Esophagus squamous epithelium (tissue), 5 donors: Measurements from ENCODE around the gene ARHGAP23. TPM values are rescaled to one million over a fixed set of nuclear protein-coding genes. Genes with fewer than 3 reads are reported as not detected.
A peak's percentile ranks its signal among the peaks of the same experiment; 100 is the strongest.

ENCODE experiments used
- DNase-seq: peaks from one replicate; lab custom pipeline; 2025; lab: John Stamatoyannopoulos, UW
- H3K27ac ChIP-seq, 4 donors: fragments of 200-600 bp; sonication (generic); one replicate each; pipeline ENCODE4 v1.5.1; 2016 to 2019; ENCODE audit warnings: mild to moderate bottlenecking in 1 of 4
- H3K27me3 ChIP-seq, 4 donors: fragments of 200-600 bp; sonication (generic); 1 replicate in 3 of 4; 2 replicates in 1 of 4; pipeline versions ENCODE4 v1.5.1 to v1.6.0; 2017 to 2021; ENCODE audit warnings: antibody characterized with exemption in 1 of 4
- H3K36me3 ChIP-seq, 3 donors: fragments of 200-600 bp; sonication (generic); one replicate each; pipeline ENCODE4 v1.5.1; 2016 to 2019
- H3K4me1 ChIP-seq, 3 donors: fragments of 200-600 bp; sonication (generic); one replicate each; pipeline ENCODE4 v1.5.1; 2017 to 2019
- H3K4me3 ChIP-seq, 4 donors: fragments of 200-600 bp; sonication (generic); 1 replicate in 3 of 4; 2 replicates in 1 of 4; pipeline ENCODE4 v1.5.1; 2016 to 2019; ENCODE audit warnings: mild to moderate bottlenecking in 2 of 4, moderate library complexity in 1 of 4
- H3K9me3 ChIP-seq, 3 donors: fragments of 200-600 bp; sonication (generic); one replicate each; pipeline ENCODE4 v1.5.1; 2016 to 2019
- POLR2A ChIP-seq, 4 donors: fragments of 450-650 bp; IDR thresholded peaks; one replicate each; pipeline ENCODE4 v1.6.1; 2017; ENCODE audit warnings: antibody characterized with exemption in 4 of 4, mild to moderate bottlenecking in 4 of 4, moderate library complexity in 3 of 4
- WGBS, 2 donors: methylation state at CpG; one replicate each; pipeline ENCODE4 v1.1.5; 2018; 5-methylcytosine and 5-hydroxymethylcytosine counted together
- intact Hi-C: fragments of 100-400 bp; cut with DNase I; formaldehyde crosslinking; loops from one replicate; pipeline ENCODE4 v1.15.0; 2022
- total RNA-seq, 4 donors: library from RNA; depleted of rRNA; stranded (reverse); fragments of >200 nt; gene quantifications; one replicate each; pipeline ENCODE4 v1.1.0, GENCODE V29; 2016
- TF ChIP-seq, protein P1 (sequence below), 6 experiments: fragments of 450-650 bp in 4 of 6; fragments of 200-600 bp in 2 of 6; sonication (generic) in 2 of 6; IDR thresholded peaks; one replicate each; pipeline ENCODE4 v1.5.1; 2016 to 2019; ENCODE audit warnings: antibody characterized with exemption in 6 of 6, mild to moderate bottlenecking in 4 of 6, moderate library complexity in 4 of 6
- donor health status: DM: yes; HTN: yes; CAD: no.

ARHGAP23 gene
- total RNA-seq, 4 donors from 2014 or later = 75.3 to 180 (median 102) TPM

GRCh38 chr17:38463451-38463858, 35.2 kb downstream of the ARHGAP23 start:
- Histone ChIP-seq H3K9me3 (no peaks in the 10 kb centered on the region), H3K27me3 (no peaks in the 10 kb centered on the region), H3K27ac (peak overlapping the region; percentile 84 to 98 (median 92)), H3K4me1 (peaks cover 32 to 75% (median 52%) of the 10 kb centered on the region in 3 donors), H3K4me3 (no peak overlapping the region), H3K36me3 (peaks cover 24 to 88% (median 43%) of the 10 kb centered on the region in 3 donors)
- no peak for DNase-seq
- TF ChIP-seq, protein P1, sequence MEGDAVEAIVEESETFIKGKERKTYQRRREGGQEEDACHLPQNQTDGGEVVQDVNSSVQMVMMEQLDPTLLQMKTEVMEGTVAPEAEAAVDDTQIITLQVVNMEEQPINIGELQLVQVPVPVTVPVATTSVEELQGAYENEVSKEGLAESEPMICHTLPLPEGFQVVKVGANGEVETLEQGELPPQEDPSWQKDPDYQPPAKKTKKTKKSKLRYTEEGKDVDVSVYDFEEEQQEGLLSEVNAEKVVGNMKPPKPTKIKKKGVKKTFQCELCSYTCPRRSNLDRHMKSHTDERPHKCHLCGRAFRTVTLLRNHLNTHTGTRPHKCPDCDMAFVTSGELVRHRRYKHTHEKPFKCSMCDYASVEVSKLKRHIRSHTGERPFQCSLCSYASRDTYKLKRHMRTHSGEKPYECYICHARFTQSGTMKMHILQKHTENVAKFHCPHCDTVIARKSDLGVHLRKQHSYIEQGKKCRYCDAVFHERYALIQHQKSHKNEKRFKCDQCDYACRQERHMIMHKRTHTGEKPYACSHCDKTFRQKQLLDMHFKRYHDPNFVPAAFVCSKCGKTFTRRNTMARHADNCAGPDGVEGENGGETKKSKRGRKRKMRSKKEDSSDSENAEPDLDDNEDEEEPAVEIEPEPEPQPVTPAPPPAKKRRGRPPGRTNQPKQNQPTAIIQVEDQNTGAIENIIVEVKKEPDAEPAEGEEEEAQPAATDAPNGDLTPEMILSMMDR (IDR thresholded peaks at IDR 0.05) = no peak
- TF ChIP-seq POLR2A (IDR thresholded peaks at IDR 0.05) = no peak
- intact Hi-C loops = no loop called here
- 49% methylated on average over 7 of the region's 8 CpGs; no CpG with 5 or more reads in 1 of the 2 donors for WGBS, 2 donors

DNA sequence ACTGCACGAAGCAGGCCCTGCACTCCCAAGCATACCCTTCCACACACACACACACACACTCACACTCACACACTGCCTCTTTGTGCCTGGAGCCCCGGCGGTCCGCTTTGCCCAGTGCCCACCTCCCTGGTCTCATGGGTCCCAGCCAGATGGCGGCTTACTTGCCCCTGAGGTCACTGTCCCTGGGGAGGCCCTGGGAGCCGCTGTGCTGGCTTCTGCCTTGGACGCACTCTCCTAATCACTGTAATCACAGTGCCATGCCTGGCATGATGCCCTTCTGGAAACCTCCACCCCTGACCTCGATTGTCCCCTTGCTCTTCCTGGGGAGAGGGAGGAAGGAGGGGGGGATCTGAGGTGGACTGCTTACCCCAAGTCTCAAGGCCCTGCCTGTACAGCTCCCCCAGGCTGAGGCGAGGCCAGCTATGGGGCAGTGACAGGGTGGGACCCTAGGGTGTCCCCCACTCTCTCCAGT, 36.0 kb downstream of the ARHGAP23 start:
- Histone ChIP-seq H3K4me3 (peak overlapping the region in 3 of 4 donors; percentile 43 to 68 (median 49)), H3K9me3 (no peaks in the 10 kb centered on the region), H3K27ac (peak overlapping the region; percentile 84 to 98 (median 92)), H3K36me3 (peaks cover 18 to 88% (median 37%) of the 10 kb centered on the region in 3 donors), H3K4me1 (peaks cover 32 to 75% (median 52%) of the 10 kb centered on the region in 3 donors), H3K27me3 (no peaks in the 10 kb centered on the region)
- TF ChIP-seq, protein P1 (IDR thresholded peaks at IDR 0.05) = no peak
- TF ChIP-seq POLR2A (IDR thresholded peaks at IDR 0.05) = no peak
- 18 to 67% methylated on average over 3 to 4 of the region's 9 CpGs for WGBS, 2 donors
- no peak for DNase-seq
- intact Hi-C loops = no loop called here

DNA sequence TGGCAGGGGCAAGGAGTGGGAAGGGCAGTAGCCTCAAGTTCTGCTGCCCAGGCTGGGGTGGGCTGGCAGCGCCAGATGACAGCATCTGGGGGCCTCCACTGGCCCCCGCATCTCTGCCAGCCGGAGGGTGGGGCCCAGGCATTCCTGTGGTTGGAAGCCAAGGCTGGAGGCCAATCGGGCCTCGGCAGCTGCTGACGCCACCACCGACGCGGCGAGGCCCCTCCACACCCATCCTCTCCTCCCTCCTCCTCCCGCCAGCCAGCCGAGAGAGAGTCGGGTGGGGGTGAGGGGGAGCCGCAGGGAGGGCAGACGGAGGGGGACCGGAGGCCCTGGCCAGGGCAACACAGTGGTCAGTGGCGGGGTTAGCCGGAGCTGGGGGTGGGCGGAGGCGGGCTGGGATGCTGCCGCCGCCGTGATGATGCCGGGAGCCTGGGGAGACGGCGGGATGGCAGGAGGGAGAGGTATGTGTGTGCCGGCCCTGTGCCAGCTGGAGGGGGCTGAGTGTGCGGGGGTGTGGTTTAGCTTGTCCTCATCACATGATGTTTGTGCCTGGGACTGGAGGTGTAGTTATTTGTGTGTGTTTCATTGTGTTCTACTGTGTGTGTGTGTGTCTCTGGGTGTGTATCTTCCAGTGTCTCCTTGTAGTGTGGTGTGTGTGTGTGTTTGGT, 36.6 kb downstream of the ARHGAP23 start:
- TF ChIP-seq, protein P1 (IDR thresholded peaks at IDR 0.05) = no peak
- TF ChIP-seq POLR2A (IDR thresholded peaks at IDR 0.05) = peak in 2 of 4 donors; percentile 29 to 31
- Histone ChIP-seq H3K27ac (peak overlapping the region; percentile 84 to 98 (median 92)), H3K36me3 (peaks cover 18 to 88% (median 31%) of the 10 kb centered on the region in 3 donors), H3K9me3 (no peaks in the 10 kb centered on the region), H3K4me1 (peaks cover 37 to 76% (median 56%) of the 10 kb centered on the region in 3 donors), H3K27me3 (no peaks in the 10 kb centered on the region), H3K4me3 (peak overlapping the region; percentile 22 to 68 (median 46))
- 14% methylated on average over 4 of the region's 28 CpGs; no CpG with 5 or more reads in 1 of the 2 donors for WGBS, 2 donors
- no peak for DNase-seq
- intact Hi-C loops = no loop called here

DNA sequence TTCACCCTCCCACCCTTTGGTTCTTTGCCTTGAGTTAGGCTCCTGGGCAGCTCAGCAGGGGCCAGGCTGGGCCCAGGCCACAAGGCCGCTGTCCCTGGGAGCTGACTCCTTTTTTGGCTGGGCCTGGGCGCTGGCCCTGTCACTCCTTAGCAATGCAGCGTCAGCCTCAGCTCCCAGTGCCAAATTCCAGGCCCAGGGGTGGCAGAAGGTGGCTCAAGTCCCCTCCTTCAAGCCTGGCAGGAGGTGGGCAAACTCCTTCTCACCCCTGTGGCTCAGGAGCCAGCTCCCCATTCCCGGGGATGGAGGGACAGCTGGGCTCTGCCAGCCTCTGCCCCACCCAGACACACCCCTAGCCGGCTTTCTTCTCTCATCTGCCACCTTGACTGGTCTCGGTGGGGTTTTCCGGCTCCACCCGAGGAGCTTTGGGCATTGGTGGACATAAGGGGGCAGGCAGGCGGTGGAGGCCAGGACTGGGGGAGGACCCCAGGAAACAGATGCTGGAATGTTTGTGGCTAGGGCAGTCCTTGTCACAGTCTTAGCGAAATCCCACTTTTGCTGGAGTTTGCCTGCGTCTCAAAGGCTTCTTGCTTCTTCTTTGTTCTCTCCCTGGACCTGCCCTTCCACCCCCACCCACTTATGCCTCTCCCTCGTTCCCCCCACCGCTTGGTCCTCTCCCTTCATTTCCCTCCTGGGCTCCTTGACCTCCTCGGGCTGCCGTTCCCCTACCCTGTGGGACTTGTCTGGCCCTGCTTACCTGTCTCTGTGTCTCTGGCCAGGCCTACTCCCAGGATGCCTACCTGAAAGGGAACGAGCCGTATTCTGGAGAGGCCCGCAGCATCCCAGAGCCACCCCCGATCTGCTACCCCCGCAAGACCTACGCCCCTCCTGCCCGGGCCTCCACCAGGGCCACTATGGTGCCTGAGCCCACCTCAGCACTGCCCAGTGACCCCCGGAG, 37.4 kb downstream of the ARHGAP23 start:
- Histone ChIP-seq H3K27me3 (no peaks in the 10 kb centered on the region), H3K4me3 (peak overlapping the region; percentile 22 to 68 (median 46)), H3K9me3 (no peaks in the 10 kb centered on the region), H3K27ac (peak overlapping the region; percentile 84 to 98 (median 92)), H3K4me1 (peaks cover 38 to 85% (median 64%) of the 10 kb centered on the region in 3 donors), H3K36me3 (peaks cover 18 to 88% (median 24%) of the 10 kb centered on the region in 3 donors)
- DNase-seq = no peak
- intact Hi-C loops = no loop called here
- WGBS, 2 donors = 69 to 72% methylated on average over 7 to 15 of the region's 23 CpGs
- TF ChIP-seq, protein P1 (IDR thresholded peaks at IDR 0.05) = no peak
- no peak for TF ChIP-seq POLR2A (IDR thresholded peaks at IDR 0.05)
